ENCODE results near the gene KRT3. TPM values are rescaled to one million over a fixed set of nuclear protein-coding genes. Genes with fewer than 3 reads are reported as not detected.

The KRT3 gene
- total and polyA plus RNA-seq, 8 donors: 0.53 TPM; not detected in 7

GRCh38 chr12:52791271-52792184, 4.4 kb downstream of the KRT3 start:
- Histone ChIP-seq H3K36me3 (no peaks in the 10 kb centered on the region), H3K9me3 (no peaks in the 10 kb centered on the region), H3K4me3 (no peak overlapping the region), H3K27me3 (peaks cover 0 to 55% (median 31%) of the 10 kb centered on the region in 3 donors), H3K27ac (no peak overlapping the region), H3K4me1 (peaks cover 0 to 11% (median 8%) of the 10 kb centered on the region in 4 donors)
- intact Hi-C loops (cut with DNase I; ENCODE audit: low total_unique reads): no loop called here
- WGBS, 5 donors: 81 to 95% (median 92%) methylated on average over 6 to 12 of the region's 12 CpGs
- no peak for DNase-seq
- no peak for TF ChIP-seq POLR2AphosphoS5 (IDR thresholded peaks at IDR 0.05)
- TF ChIP-seq POLR2A (IDR thresholded peaks at IDR 0.05): no peak

DNA sequence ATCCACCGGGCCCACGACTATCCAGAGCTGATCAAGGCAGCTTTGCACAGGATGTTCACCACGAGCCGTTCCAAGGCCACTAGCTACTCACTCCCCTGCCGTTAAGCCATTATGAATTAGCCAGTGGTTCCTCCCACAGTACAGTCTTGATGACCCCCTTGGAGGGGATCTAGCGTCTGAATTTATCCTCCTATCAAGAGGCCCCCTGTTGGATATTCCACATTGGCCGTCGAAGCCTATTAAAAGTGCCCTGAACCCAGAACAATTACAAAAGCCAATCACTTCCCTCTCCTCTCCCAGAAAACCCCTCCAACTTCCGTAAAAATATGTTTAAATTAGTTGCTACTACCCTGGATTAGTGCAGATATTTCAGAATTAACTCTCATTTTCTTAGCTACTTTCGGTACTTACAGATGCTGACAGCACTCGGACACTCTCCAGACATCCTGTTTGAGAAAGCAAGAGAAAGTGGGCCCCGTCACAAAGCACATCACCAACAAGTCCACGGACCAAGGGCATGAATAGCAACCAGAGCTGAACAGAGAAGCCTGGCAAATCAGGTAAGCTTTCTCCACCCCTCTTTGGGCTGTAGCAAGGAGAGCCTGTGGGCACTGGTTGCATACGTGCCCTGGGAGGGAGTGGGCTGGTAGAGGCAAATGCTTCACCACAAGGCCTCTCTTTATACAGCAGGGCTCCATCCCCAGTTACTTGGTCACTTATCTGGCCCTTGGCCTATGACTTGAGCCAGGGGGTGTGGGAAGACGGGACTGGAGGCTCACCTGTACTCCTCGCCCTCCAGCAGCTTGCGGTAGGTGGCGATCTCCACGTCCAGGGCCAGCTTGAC, 5.3 kb downstream of the KRT3 start:
- intact Hi-C loops (cut with DNase I; ENCODE audit: low total_unique reads): no loop called here
- TF ChIP-seq, protein P1, sequence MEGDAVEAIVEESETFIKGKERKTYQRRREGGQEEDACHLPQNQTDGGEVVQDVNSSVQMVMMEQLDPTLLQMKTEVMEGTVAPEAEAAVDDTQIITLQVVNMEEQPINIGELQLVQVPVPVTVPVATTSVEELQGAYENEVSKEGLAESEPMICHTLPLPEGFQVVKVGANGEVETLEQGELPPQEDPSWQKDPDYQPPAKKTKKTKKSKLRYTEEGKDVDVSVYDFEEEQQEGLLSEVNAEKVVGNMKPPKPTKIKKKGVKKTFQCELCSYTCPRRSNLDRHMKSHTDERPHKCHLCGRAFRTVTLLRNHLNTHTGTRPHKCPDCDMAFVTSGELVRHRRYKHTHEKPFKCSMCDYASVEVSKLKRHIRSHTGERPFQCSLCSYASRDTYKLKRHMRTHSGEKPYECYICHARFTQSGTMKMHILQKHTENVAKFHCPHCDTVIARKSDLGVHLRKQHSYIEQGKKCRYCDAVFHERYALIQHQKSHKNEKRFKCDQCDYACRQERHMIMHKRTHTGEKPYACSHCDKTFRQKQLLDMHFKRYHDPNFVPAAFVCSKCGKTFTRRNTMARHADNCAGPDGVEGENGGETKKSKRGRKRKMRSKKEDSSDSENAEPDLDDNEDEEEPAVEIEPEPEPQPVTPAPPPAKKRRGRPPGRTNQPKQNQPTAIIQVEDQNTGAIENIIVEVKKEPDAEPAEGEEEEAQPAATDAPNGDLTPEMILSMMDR (IDR thresholded peaks at IDR 0.05): no peak
- TF ChIP-seq POLR2A (IDR thresholded peaks at IDR 0.05) (no peak), POLR2AphosphoS5 (IDR thresholded peaks at IDR 0.05) (no peak), EP300 (IDR thresholded peaks at IDR 0.05) (no peak)
- 58 to 71% (median 67%) methylated on average over 19 of the region's 19 CpGs for WGBS, 5 donors
- peak overlapping the region in 1 of 4 donors; percentile 8 for H3K4me3 ChIP-seq
- peaks cover 0 to 55% (median 31%) of the 10 kb centered on the region in 3 donors for H3K27me3 ChIP-seq
- H3K36me3 ChIP-seq: no peaks in the 10 kb centered on the region
- peaks cover 0 to 11% (median 8%) of the 10 kb centered on the region in 4 donors for H3K4me1 ChIP-seq
- no peak overlapping the region for H3K27ac ChIP-seq
- no peaks in the 10 kb centered on the region for H3K9me3 ChIP-seq
- peak in 1 of 2 donors; percentile 45 for DNase-seq

DNA sequence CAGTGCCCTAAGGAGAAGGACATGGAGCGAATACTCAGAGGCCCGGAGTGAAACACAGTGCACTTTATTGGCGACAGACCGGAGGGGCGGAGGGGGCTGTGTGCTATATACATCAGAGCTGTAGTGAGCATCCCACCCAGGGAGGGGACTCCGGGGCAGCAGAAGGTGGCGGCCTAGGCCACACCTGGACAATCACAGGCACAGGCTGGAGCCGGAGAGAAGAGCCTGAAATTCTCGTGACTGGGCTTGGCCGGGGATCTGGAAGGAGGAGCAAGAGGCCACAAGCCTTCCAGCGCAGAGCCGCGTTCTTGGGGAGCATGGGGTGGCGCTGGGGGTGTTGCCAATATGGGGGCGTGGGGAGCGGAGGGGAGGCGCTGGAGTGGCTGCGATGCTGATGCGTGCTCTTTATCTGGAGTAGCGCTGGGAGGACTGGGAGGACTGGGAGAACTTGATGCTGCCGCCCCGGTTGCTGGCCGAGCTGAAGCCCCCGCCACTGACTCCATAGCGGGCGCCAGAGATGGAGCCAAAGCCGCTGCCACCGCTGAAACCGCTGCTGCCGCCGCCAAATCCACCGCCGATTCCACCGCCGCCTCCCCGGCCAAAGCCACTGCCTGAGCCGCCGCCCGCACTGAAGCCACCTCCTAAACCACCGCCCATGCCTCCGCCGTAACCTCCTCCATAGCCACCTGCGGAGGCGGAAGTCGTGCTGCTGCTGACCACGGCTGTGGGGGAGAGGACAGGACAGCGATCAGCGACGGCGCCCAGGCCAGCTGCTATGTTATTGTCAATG, 6.1 kb downstream of the KRT3 start:
- no peak for TF ChIP-seq POLR2AphosphoS5 (IDR thresholded peaks at IDR 0.05)
- TF ChIP-seq, protein P1 (IDR thresholded peaks at IDR 0.05): no peak
- no peak for TF ChIP-seq POLR2A (IDR thresholded peaks at IDR 0.05)
- TF ChIP-seq EP300 (IDR thresholded peaks at IDR 0.05): no peak
- Histone ChIP-seq H3K9me3 (no peaks in the 10 kb centered on the region), H3K4me1 (peaks cover 0 to 11% (median 8%) of the 10 kb centered on the region in 4 donors), H3K27me3 (peaks cover 0 to 63% (median 31%) of the 10 kb centered on the region in 3 donors), H3K27ac (no peak overlapping the region), H3K36me3 (no peaks in the 10 kb centered on the region), H3K4me3 (peak overlapping the region in 1 of 4 donors; percentile 8)
- peak; percentile 39 to 70 for DNase-seq
- WGBS, 5 donors: 20 to 37% (median 26%) methylated on average over 27 to 50 of the region's 50 CpGs
- intact Hi-C loops (cut with DNase I; ENCODE audit: low total_unique reads): no loop called here

GRCh38 chr12:52788876-52789636, 6.9 kb downstream of the KRT3 start:
- Histone ChIP-seq H3K27ac (no peak overlapping the region), H3K9me3 (no peaks in the 10 kb centered on the region), H3K36me3 (no peaks in the 10 kb centered on the region), H3K4me1 (peaks cover 0 to 11% (median 8%) of the 10 kb centered on the region in 4 donors), H3K27me3 (peaks cover 0 to 68% (median 31%) of the 10 kb centered on the region in 3 donors), H3K4me3 (no peak overlapping the region)
- WGBS, 5 donors: 92 to 96% (median 95%) methylated on average over 11 of the region's 11 CpGs
- DNase-seq: no peak
- intact Hi-C loops (cut with DNase I; ENCODE audit: low total_unique reads): no loop called here
- TF ChIP-seq POLR2AphosphoS5 (IDR thresholded peaks at IDR 0.05): no peak
- TF ChIP-seq, protein P1 (IDR thresholded peaks at IDR 0.05): no peak

Data from stomach (tissue), 9 donors.